SU-DHL-6 (cell line): ENCODE measurements around the gene MASP2.
"Not testable (repeated sequence)": the region's sequence is repeated elsewhere in the genome, so short reads cannot be mapped to it uniquely, and the experiment has no call there.

Source experiments
- CTCF ChIP-seq: fragments of 200-600 bp; sonication (generic); IDR thresholded peaks from one replicate; pipeline ENCODE4 v1.5.1; 2017; ENCODE audit warnings: antibody characterized with exemption, mild to moderate bottlenecking, low read length, moderate library complexity; ENCODE audit not compliant: insufficient read depth, poor library complexity, severe bottlenecking
- EZH2phosphoT487 ChIP-seq: fragments of 200-600 bp; sonication (generic), shearing (Covaris generic); conservative IDR thresholded peaks from 2 replicates; pipeline ENCODE4 v1.6.1; 2018; ENCODE audit warnings: mild to moderate bottlenecking, antibody characterized with exemption, low read length, moderate library complexity, mixed read lengths

DNA sequence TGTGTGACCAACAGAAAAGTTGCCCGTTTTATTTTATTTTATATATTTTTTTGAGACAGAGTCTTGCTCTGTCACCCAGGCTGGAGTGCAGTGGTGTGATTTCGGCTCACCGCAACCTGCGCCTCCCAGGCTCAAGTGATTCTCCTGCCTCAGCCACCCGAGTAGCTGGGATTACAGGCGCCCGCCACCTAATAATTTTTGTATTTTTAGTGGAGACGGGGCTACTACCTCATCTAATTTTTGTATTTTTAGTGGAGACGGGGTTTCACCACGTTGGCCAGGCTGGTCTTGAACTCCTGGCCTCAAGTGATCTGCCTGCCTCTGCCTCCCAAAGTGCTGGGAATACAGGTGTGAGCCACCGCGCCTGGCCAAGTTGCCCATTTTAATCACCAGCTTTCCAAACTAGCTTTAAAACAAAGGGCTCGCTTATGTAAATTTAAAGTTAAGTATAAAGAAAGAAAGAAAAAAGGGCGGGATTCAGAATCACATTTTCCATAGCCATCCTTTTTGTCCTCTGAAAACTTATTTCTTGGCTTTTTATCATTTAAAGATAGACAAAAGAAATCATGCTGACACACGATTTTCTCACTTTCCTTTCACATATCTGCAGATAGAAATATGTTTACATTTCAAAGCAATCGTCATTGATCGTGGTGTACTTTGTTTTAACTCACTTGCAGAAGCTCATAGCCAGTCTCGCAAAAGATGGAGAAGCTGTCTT lies 9.9 kb downstream of the MASP2 start:
- not testable (repeated sequence) for TF ChIP-seq CTCF, EZH2phosphoT487
